Gastrocnemius medialis (tissue), 4 donors: ENCODE measurements around the gene CCM2L.

ENCODE experiments used
- CTCF ChIP-seq, 5 experiments: fragments of 450-650 bp in 3 of 5; fragments of 200-600 bp in 2 of 5; sonication (generic) in 2 of 5; IDR thresholded peaks in 4 of 5; conservative IDR thresholded peaks in 1 of 5; 1 replicate in 4 of 5; 2 replicates in 1 of 5; pipeline ENCODE4 v1.5.1; 2016 to 2019; ENCODE audit warnings: antibody characterized with exemption in 5 of 5, mild to moderate bottlenecking in 3 of 5, moderate library complexity in 3 of 5
- POLR2A ChIP-seq, 2 donors: fragments of 450-650 bp; IDR thresholded peaks; one replicate each; pipeline ENCODE4 v1.6.1; 2017; ENCODE audit warnings: antibody characterized with exemption in 2 of 2, mild to moderate bottlenecking in 2 of 2, moderate library complexity in 2 of 2

- TF ChIP-seq CTCF (IDR thresholded peaks at IDR 0.05 in 4 of 5, conservative IDR thresholded peaks at IDR 0.05 in 1 of 5), result no peak
- TF ChIP-seq POLR2A (IDR thresholded peaks at IDR 0.05), result no peak
These were observed 43.1 kb upstream of the CCM2L start for GRCh38 chr20:31966991-31967655.
